Activated CD8-positive, alpha-beta memory T cell treated with anti-CD3 and anti-CD28 coated beads for 1 hour (primary cell): ENCODE results near the gene AIF1L.
"Not testable (repeated sequence)": the region's sequence is repeated elsewhere in the genome, so short reads cannot be mapped to it uniquely, and the experiment has no call there.

Experiments
- DNase-seq, 2 donors: peaks; one replicate each; pipeline ENCODE4 v3.0.0-alpha.2; 2020; ENCODE audit warnings: low read depth in 1 of 2; ENCODE audit errors: extremely low read depth in 1 of 2

The AIF1L gene

DNA sequence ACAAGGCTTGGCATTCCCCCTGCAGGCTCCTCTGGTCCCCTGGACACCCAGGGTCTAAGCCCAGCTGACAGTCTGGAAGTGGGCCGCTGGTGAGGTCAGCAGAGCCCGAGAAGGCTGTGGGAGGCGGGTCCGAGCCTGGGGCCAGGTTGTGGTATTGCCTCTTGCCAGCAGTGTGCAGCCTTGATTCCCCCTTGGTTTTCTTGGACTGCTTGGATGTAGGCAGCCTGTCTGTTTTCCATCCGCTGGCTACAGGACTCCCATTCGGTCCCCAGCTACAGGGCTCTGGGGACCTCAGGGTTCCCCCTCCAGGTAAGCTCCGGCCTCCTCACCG, 1.6 kb downstream of the AIF1L start:
- DNase-seq: no peak

DNA sequence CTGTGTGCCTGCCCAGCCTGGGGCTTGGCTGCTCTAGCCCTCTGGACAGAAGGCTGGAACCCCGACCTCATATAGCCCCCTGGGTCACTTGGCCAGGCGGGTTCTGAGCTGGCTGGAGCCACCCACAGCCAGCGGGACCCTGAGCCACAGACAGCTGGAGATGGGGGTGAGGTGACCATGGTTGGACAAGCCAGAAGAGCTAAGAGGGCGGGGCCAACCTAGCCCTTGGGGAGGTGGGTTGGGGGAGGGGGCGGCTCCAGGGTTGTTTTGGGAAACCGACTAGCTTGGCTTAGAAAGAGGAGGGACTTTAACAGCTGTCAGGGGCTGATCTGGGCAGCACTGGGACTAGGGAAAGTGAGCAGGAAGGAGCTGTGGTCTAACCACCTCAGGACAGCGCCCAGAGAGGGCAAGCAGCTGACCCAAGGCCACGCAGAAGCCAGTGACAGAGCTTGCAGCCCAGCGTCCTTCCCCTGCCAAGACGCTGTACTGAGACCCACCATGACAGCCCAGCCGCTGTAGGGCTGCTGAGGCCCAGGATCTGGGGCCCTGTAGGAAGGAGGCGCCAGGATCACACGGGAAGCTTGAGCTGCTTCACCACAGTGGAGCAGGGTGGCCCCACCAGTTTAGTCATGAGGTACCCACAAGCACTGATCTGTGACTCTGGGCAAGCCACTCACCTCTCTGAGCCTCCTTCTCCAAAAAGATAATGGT, 2.2 kb downstream of the AIF1L start:
- no peak for DNase-seq

DNA sequence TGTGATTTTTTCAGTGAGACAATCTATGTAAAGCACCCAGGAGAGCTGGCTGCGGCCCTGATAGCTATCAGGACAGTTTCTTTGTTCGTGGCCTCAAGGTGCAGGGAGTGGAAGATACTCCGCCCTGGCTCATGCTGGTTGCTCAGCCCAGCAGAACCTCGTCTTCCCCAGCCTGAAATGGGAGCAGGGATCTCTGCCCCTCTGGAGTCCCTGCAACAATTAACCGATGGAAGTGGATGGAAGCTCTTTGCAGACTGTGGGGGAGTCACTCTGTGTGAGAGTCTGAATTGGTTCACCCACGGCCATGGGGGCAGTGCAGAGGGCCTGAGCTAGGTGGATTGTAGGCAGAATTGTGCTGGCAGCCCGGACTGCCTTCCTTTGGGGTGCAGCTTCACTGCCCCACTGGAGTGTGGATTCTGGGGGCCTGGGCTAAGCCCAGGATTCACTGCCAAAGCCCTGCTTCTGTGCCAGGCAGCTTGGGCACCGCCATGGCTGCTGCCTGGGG, 2.8 kb downstream of the AIF1L start:
- no peak for DNase-seq

DNA sequence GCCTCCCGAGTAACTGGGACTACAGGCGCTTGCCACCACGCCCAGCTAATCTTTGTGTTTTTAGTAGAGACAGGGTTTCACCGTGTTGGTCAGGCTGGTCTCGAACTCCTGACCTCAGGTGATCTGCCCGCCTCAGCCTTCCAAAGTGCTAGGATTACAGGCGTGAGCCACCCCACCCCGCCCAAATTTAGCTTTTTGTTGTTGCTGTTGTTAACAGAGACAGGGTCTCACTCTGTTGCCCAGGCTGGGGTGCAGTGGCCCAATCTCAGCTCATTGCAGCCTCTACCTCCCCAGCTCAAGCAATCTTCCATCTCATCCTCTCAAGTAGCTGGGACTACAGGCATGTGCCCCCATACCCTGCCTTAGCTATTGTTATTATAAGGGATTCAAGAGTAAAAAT, 3.5 kb downstream of the AIF1L start:
- DNase-seq: not testable (repeated sequence)

DNA sequence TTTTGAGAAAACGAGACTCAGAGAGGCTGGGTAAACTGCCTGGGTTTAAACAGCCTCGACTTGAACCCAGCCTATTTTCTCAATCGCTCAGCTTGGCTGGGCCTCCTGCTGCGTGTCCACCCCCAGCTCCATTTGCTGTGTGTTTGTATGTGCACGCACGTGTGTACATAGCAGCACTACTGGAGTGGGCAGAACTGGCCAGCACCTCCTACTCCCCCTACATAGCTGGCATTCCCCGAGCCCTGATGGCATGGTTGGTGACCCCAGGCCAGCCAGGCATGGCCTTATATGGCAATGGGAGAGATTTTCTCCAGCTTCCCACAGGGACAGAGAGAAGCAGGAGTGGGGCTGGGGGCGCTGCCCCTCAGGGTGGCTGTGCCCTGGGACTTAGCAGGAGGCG, 4.1 kb downstream of the AIF1L start:
- DNase-seq: no peak

DNA sequence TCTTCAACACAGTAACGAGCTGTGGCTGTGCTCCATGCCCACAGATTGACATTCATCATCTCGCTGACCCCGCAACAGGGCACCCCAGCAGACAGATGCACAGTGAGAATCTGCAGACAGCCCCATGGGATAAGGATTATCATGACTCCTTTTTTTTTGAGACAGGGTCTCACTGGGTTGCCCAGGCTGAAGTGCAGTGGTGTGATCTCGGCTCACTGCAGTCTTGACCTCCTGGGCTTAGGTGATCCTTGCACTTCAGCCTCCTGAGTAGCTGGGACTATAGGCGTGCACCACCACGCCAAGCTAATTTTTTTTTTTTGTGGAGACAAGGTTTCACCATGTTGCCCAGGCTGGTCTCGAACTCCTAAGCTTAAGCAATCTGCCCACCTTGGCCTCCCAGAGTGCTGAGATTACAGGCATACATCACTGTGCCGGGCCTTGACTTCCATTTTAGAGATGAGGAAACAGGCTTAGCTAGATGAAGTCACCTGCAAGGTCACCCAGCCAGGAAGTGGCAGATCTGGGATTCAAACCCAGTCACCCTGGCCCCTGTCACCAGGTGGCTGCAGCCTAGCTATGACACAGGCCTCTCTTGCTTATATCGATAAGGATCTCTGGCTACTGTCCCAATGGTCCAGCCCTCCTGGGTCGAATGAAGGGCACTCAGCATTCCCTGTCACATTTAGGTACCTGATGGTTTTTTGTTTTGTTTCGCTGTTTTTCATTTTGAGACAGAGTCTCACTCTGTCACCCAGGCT, 5.1 kb downstream of the AIF1L start:
- no peak for DNase-seq

DNA sequence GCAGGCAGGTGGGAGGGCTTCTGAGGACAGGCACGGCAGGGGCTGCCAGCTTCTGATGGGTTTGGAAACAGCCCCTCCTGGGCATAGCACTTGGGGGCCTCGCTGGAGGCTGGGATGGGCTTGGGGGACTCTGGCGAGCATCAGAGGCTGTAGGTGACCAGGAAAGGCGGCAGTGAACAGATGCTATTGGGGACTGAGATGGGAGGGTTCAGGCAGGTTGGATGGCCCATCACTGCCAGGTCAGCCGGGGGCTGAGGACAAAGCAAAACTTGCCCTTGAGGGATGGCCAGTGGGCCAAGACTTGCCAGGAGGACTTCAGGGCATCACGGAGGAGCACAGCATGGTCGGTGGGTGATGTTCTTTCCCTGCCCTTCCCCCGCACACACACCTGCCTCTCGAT, 6.7 kb downstream of the AIF1L start:
- DNase-seq: no peak

DNA sequence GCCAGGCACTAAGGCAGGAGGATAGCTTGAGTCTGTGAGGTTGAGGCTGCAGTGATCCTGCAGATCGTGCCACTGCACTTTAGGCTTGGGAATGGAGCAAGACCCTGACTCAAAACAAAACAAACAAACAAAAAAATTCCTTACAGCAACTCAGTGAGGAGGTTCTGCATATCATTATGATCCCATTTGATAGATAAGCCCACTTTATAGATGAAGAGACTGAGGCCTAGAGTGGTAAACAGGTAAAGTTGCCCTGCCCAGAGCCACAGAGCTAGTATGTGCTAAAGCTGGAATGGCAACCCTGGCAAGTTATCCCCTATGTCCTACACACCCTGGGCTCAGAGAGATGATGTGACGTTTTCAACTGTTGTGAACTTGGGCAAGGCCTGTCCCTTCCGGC, 7.2 kb downstream of the AIF1L start:
- no peak for DNase-seq

DNA sequence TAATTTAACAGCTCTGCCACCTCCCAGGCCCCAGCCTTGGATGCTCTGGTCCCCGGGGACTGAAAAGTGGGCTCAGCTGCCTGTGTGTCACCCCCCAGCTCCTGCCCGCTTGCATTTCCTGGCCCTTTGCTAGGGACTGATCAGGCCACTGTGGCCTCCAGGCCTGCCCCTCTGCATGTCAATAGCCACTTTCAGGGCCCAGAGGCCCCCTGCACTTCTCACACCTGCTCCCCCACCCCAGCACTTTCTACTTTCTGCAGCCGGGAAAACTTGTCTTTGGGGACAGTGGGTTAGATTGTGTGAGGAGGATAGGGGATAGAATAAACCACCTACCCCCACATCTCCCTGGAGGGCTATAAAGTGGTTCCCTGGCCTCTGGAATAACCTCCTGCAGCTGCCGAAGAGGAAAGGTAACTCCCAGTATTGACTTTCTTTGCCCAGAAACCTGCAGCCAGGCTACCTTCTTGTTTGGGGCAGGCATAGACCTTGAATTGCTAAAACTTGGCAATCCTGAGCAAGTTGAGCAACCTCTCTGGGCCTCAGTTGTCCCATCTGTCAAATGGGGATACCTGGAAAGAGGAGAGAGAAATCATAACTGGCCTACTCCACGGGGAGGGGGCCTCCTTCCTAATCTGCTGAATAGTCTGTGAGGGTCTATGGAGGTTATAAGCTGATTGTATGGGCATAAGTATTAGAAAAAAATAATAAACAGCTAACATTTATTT, 7.8 kb downstream of the AIF1L start:
- DNase-seq: no peak

DNA sequence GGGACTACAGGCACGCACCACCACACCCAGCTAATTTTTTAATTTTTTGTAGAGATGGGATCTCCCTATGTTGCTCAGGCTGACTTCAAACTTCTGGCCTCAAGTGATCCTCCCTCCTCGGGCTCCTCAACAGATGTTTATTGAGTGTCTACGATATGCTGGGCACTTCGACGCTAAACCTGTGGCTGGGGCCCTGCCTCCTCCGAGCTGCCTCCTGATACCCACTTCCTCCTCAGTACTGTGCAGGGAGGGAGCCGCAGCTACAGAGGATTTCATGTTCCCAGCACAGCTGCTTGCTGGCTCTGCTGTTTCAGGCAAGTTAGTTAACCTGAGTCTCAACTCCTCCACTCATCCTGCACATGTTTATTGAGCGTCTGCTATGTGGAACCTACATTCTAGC, 9.6 kb downstream of the AIF1L start:
- DNase-seq: no peak

DNA sequence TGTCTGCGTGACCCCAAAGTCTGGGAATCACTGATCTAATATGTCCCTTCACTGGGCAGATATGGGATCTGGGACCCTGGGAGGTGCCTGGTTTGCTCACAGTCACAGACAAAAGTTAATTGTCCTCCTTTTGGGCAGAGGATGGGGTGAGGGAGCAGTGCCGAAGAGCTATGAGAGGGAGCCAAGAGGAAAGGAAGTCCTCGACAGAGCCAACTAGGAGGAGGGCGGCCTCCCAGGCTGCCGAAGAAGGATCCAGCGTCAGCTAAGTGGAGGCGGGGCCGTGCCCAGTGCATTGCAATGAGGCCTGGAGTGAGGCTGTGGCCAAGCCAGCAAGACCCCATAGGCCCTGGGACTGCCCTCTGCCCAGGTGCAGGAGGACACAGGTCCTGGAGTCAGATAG, 11.4 kb downstream of the AIF1L start:
- no peak for DNase-seq

DNA sequence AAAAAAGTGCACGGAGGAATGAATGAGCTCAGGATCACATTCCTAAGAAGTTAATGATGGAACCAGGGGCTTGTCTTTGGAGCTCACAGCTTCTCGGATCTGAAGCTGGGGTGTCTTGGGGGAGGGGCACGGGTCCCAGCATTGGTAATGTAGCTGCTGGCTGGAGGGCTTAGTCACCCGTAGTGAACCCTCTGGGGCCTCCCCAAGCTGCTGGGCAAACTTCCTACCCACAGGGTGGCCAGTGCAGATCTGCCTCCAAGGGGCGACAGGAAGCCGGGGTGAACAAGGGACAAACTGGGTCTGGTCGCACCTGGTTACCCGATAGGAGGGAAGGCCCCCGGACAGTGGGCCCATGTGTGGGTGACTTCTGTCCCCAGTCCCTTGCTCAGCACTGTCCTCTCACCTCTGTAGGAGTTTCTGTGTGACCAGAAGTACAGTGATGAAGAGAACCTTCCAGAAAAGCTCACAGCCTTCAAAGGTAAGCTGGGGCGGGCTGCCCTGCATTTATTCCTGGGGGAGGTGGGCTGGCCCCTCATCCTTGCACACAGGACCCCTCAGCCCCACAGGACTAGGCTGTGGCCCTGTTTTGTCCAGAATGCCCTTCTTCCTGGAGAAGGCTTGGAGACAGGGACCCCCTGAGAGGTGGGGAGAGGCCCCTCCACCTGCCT, 15.0 kb downstream of the AIF1L start:
- DNase-seq: no peak

DNA sequence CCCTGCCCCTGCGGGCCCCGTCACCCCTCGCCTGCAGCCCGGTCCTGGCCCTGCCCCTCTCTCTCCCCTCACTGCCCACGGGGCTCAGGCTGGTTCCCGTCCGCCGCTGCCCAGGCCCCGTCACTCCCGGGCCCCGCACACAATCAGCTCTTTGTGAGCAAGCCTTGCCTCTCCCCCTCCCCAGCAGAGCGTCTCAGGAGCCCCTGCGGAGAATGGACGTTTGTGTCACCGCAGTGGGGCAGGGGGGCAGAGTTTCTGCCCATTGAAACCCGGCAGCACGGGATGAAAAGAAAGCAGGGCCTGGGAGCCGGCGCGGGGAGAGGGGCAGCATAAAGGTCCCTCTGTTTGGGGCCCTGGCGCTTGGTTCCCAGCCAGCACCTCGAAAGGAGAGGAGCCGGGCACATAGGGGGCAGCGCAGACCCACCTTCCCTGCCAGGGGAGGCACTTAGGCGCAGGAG, 15.6 kb downstream of the AIF1L start:
- no peak for DNase-seq

DNA sequence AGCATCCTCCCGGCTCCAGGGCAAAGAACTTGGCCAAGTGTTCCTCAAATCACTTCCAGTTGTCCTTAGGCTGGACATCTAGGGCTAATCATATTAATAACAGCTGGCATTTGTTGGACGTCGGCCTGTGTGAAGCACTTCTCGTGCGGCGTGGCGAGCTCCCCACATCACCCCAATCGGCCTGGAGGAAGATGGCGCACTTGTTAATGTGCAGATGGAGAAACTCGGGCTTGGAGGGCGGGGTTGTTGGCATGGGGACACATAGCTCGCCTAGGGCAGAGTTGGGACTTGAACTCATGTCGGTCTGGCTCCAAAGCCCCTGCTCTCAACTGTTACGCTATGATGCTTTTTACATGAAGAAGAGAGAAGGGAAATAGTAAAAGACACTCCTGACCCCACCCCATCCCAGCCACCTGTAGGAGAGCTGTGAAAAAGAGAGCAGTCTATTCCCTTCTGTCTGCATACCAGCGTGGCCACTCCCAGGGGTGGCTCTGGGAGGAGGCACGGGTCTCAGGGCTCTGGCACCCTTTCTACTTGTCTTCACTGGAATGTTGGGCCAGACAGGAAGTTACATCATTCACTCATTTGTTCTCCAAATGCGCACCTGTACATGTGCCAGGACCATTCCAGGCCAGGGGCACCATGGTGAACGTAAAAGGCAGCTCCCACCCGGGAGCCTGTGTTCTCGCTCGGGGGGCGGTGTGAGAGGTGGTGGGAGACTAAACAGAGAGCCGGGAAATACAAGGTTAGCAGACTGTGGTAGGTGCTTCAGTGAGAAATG, 16.2 kb downstream of the AIF1L start:
- DNase-seq: no peak

DNA sequence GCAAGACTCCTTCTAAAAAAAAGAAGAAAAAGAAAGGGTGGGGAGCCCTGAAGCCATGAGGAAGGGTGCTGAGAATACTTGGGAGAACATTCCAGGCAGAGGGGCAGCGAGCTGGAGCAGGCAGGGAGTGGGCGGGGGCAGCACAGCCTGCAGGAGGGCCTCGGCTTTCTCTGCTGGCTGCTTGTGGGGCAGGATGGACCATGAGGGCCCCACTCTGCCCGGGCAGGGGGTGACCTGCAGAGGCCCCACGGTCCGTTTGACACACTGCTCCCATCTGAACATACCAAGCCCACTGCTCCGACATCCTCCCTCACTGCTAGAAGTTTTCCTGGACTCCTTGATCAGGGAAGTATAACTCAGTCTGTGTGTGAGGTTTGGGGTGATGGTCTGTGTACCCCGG, 17.3 kb downstream of the AIF1L start:
- DNase-seq: no peak

DNA sequence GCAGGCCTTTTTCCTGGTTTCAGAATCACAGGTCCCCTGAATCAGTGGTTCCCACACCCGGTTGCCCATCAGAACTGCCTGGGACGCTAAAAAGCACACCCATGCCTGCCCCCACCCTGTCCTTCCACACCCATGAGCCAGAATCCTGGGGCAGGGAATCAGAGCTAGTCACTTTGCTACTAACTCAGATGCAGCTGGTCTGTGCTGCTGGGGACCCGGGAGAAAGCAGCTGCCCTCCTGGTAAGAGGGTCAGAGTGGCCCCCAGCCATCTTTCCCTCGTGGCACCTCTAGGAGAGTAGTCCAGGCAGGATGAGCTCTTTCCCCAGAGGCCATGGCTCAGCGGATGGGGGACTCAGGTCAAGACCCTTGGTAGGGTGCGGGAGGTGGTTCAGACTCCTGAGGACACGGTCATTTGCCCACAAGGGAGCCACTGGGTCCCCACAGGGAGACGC, 17.8 kb downstream of the AIF1L start:
- DNase-seq: no peak

DNA sequence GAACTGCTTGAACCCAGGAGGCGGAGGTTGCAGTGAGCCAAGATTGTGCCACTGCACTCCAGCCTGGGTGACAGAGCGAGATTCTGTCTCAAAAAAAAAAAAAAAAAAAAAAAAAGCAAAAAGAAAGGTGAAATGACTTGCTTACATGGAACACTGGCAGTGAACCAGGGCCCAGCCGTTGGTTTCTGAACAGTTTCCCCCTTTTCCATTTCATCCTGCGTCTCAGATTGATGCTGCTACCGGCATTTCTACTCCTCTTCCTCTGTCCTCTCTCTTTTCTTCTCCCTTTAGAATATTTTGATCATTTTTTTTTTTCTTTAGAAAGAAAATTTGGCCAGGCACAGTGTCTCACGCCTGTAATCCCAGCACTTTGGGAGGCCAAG, 19.0 kb downstream of the AIF1L start:
- not testable (repeated sequence) for DNase-seq

DNA sequence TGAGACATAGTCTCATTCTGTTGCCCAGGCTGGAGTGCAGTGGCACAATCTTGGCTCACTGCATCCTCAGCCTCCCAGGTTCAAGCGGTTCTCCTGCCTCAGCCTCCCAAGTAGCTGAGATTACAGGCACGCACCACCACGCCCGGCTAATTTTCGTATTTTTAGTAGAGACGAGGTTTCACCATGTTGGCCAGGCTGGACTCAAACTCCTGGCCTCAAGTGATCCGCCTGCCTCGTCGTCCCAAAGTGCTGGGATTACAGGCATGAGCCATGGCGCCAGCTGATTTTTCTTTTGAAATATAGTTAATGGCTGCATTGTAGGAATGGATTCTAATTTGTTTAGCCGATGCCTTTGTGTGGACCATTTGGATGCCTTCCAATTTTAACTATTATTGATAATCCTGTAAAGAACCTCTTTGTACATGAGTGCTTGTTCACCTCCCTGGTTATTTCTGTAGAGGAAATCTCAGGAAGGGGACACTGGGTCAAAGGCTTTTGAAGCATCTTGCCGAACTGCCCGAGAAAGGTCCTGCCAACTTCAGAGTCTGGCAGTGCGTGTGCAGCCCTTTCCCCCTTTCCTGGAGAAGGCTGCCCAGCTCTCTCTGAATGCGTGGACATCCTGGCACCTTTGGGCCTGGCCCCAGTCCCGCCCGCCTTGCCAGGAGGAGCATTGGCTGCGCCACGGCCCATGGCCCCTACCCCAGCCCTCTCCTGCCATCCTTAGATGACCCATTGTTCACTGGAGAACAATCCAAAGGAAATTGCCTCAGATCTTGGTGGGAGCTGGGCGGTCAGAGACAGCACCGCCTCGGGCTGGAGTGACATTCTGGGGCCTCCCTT, 20.2 kb downstream of the AIF1L start:
- DNase-seq: no peak

DNA sequence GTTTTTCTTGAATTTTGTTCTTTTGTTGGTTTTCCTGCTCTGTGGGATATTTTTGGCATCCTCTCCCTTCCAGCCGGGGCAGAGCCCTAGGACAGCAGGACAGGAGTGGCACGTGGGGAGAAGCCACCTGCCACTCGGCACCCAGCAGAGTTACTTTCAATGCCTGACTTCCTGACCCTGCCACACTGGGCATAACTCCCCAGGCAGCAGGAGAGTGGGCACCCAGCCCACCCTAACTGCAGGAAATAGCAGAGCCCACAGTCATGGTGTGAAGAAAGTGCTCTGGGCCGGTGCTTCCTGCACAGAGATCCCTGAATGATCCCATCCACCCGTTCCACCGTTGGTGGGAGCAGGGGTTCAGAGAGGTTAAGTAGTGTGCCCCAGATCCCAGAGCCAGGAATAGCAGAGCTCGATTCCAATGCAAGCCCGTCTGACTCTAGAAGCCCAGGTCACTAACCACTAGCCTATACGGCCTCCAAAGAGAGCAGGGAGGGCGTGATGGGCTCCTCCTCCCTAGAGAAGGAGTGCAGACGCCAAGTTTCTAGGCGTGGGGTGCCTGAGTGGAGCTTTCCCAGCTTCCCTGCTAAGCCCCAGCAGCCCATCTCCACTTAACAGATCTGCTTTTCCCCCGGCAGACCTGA, 20.9 kb downstream of the AIF1L start:
- DNase-seq: no peak
